ENCODE measurements around the gene MT1E. TPM values are rescaled to one million over a fixed set of nuclear protein-coding genes. Genes with fewer than 3 reads are reported as not detected.

Gene MT1E
- total and polyA plus RNA-seq, 2 of the 13 experiments (the other 11 are each of a cell fraction or from before 2014, with no cell fraction given), result 110 to 1,072 TPM

GRCh38 chr16:56643080-56643778, 17.6 kb downstream of the MT1E start (continued):
- TF ChIP-seq RFXAP (CRISPR knock-in tag; IDR thresholded peaks at IDR 0.05; ENCODE audit: borderline replicate concordance) (no peak), PLRG1 (conservative IDR thresholded peaks at IDR 0.05) (no peak), IKZF1 (IDR thresholded peaks at IDR 0.05) (no peak), MEIS2 (CRISPR knock-in tag; IDR thresholded peaks at IDR 0.05) (0 out of 2 replicates have a peak, but pooled peaks have one; percentile 24), ZNF660 (CRISPR knock-in tag; IDR thresholded peaks at IDR 0.05; ENCODE audit: borderline replicate concordance, low read depth) (no peak), ATF7-NPFF (CRISPR knock-in tag; IDR thresholded peaks at IDR 0.05; ENCODE audit: low read depth) (peak; percentile 56), PAWR (CRISPR knock-in tag; IDR thresholded peaks at IDR 0.05; ENCODE audit: borderline replicate concordance) (no peak), KDM3A (CRISPR knock-in tag; IDR thresholded peaks at IDR 0.05; ENCODE audit: low read depth) (0 out of 2 replicates have a peak, but pooled peaks have one; percentile 22), POLR2G (IDR thresholded peaks at IDR 0.05; ENCODE audit: low read depth, low read length) (no peak), ARNTL (CRISPR knock-in tag; IDR thresholded peaks at IDR 0.05) (0 out of 2 replicates have a peak, but pooled peaks have one; percentile 35), GLMP (CRISPR knock-in tag; IDR thresholded peaks at IDR 0.05; ENCODE audit: borderline replicate concordance) (no peak), SNAI1 (CRISPR knock-in tag; IDR thresholded peaks at IDR 0.05; ENCODE audit: borderline replicate concordance) (0 out of 2 replicates have a peak, but pooled peaks have one; percentile 30), DMAP1 (CRISPR knock-in tag; IDR thresholded peaks at IDR 0.05) (no peak), ZNF704 (CRISPR knock-in tag; IDR thresholded peaks at IDR 0.05; ENCODE audit: borderline replicate concordance) (peak; percentile 52; the same call in 1 of the 2 replicates), CEBPB (IDR thresholded peaks at IDR 0.05; ENCODE audit: borderline replicate concordance, low read depth, low read length) (no peak), ZNF839 (CRISPR knock-in tag; IDR thresholded peaks at IDR 0.05; ENCODE audit: borderline replicate concordance) (no peak), DNMT3B (CRISPR knock-in tag; conservative IDR thresholded peaks at IDR 0.05) (no peak), ZBTB20 (CRISPR knock-in tag; IDR thresholded peaks at IDR 0.05; ENCODE audit: borderline replicate concordance, low read depth) (no peak), ZMYM2 (CRISPR knock-in tag; IDR thresholded peaks at IDR 0.05) (no peak), POGZ (CRISPR knock-in tag; IDR thresholded peaks at IDR 0.05) (peak; percentile 28; the same call in 1 of the 2 replicates), ZNF430 (CRISPR knock-in tag; IDR thresholded peaks at IDR 0.05) (peak; percentile 54; the same call in 1 of the 2 replicates), RAD21 (CRISPR knock-in tag; IDR thresholded peaks at IDR 0.05) (peak; percentile 38; the same call in 1 of the 2 replicates), ZMYM4 (CRISPR knock-in tag; IDR thresholded peaks at IDR 0.05) (peak; percentile 47; the same call in 1 of the 2 replicates)
- TF ChIP-seq, protein P1, sequence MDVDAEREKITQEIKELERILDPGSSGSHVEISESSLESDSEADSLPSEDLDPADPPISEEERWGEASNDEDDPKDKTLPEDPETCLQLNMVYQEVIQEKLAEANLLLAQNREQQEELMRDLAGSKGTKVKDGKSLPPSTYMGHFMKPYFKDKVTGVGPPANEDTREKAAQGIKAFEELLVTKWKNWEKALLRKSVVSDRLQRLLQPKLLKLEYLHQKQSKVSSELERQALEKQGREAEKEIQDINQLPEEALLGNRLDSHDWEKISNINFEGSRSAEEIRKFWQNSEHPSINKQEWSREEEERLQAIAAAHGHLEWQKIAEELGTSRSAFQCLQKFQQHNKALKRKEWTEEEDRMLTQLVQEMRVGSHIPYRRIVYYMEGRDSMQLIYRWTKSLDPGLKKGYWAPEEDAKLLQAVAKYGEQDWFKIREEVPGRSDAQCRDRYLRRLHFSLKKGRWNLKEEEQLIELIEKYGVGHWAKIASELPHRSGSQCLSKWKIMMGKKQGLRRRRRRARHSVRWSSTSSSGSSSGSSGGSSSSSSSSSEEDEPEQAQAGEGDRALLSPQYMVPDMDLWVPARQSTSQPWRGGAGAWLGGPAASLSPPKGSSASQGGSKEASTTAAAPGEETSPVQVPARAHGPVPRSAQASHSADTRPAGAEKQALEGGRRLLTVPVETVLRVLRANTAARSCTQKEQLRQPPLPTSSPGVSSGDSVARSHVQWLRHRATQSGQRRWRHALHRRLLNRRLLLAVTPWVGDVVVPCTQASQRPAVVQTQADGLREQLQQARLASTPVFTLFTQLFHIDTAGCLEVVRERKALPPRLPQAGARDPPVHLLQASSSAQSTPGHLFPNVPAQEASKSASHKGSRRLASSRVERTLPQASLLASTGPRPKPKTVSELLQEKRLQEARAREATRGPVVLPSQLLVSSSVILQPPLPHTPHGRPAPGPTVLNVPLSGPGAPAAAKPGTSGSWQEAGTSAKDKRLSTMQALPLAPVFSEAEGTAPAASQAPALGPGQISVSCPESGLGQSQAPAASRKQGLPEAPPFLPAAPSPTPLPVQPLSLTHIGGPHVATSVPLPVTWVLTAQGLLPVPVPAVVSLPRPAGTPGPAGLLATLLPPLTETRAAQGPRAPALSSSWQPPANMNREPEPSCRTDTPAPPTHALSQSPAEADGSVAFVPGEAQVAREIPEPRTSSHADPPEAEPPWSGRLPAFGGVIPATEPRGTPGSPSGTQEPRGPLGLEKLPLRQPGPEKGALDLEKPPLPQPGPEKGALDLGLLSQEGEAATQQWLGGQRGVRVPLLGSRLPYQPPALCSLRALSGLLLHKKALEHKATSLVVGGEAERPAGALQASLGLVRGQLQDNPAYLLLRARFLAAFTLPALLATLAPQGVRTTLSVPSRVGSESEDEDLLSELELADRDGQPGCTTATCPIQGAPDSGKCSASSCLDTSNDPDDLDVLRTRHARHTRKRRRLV (CRISPR knock-in tag; IDR thresholded peaks at IDR 0.05), result 0 out of 2 replicates have a peak, but pooled peaks have one; percentile 29

Measured in HepG2 (cell line).